ENCODE data around the gene TNKS2.

DNA sequence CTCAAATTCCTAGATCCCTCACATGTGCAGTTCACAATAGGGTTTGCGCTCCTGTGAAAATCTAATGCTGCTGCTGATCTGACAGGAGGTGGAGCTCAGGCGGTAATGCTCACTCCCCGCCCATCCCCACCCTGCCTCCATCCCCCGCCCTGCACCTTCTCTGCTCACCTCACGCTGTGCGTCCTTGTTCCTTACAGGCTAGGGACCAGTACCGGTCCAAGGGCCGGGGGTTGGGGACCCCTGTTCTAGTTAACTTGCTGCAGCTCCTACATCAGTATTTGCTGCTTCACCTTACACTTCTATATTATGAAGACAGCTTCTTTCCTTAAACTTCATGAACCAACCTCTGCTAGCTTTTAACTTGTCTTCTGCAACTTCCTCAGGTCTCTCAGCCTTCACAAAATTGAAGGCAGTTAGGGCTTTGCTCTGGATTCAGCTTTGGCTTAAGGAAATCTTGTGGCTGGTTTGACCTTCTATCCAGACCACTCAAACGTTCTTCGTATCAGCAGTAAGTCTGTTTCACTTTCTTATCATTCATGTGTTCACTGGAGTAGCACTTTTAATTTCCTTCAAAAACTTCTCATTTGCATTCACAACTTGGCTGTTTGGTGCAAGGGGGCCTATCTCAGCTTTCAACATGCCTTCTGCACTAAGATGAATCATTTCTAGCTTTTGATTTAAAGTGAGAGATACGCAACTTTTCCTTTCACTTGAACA lies 1.7 kb upstream of the TNKS2 start:
- TF ChIP-seq, protein P1, sequence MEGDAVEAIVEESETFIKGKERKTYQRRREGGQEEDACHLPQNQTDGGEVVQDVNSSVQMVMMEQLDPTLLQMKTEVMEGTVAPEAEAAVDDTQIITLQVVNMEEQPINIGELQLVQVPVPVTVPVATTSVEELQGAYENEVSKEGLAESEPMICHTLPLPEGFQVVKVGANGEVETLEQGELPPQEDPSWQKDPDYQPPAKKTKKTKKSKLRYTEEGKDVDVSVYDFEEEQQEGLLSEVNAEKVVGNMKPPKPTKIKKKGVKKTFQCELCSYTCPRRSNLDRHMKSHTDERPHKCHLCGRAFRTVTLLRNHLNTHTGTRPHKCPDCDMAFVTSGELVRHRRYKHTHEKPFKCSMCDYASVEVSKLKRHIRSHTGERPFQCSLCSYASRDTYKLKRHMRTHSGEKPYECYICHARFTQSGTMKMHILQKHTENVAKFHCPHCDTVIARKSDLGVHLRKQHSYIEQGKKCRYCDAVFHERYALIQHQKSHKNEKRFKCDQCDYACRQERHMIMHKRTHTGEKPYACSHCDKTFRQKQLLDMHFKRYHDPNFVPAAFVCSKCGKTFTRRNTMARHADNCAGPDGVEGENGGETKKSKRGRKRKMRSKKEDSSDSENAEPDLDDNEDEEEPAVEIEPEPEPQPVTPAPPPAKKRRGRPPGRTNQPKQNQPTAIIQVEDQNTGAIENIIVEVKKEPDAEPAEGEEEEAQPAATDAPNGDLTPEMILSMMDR (IDR thresholded peaks at IDR 0.05 in 4 of 5, conservative IDR thresholded peaks at IDR 0.05 in 1 of 5) = no peak
- TF ChIP-seq POLR2A (IDR thresholded peaks at IDR 0.05) = no peak

All from gastrocnemius medialis (tissue), 4 donors.